Posterior vena cava (tissue), 2 donors: Measurements from ENCODE around the gene GNB1L. TPM values are rescaled to one million over a fixed set of nuclear protein-coding genes. Genes with fewer than 3 reads are reported as not detected.
A peak's percentile ranks its signal among the peaks of the same experiment; 100 is the strongest.

Experiments
- DNase-seq: peaks from one replicate; pipeline ENCODE4 v3.0.0-alpha.2; 2020; ENCODE audit warnings: low spot score
- intact Hi-C, 2 donors: fragments of 100-400 bp; cut with DNase I; formaldehyde crosslinking; loops; one replicate each; pipeline versions ENCODE4 v1.14.1 to v1.14.2; 2022 to 2023
- total RNA-seq, 2 donors: library from RNA; stranded (reverse); fragmentation: NEBNext Ultra II Directional; extraction: Animal tissue kit (Norgen Biotek cat#: 25700); gene quantifications; one replicate each; pipeline ENCODE4 v1.2.1, GENCODE V29; 2021
- donor health status: DM: yes; HTN: yes; CAD: no.
- donor health status: DM: yes; HTN: yes; CAD: no.

GNB1L gene
- total RNA-seq, 2 donors from 2014 or later: 3.6 to 3.9 TPM

- intact Hi-C loops: no loop called here
- DNase-seq: peak; percentile 70
These were observed 47.3 kb downstream of the GNB1L start for GRCh38 chr22:19807161-19807913.

- intact Hi-C loops: no loop called here
- peak; percentile 76 for DNase-seq
These were observed 48.2 kb downstream of the GNB1L start for GRCh38 chr22:19806213-19807160.

- intact Hi-C loops: no loop called here
- DNase-seq: peak; percentile 68
These were observed 48.9 kb downstream of the GNB1L start for GRCh38 chr22:19805821-19806212.

DNA sequence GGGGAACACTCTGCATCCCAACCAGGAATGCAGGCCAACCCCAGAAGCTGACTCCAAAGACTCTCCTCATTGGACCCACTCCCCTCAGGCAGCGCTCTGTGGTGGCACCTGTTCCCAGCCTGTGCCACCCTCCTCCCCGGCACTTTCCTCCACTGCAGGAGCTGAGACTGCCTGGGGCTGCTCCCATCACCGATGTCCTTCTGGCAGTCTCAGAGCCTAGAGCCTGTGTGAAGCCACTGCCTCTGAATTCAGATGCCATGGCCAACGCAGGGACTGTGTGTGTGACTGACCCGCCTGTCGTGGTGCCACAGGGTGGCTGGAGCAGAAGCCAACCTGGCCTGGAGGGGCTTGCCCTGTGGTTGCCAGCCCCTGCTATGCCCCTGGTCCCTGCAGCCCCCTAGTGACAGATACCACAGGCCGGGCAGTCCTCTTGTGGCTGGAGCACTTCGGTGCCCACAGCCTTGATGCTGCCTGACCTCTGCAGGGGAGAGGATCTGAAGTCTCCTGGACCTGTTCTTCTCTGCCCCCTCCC, 50.9 kb downstream of the GNB1L start:
- intact Hi-C loops: no loop called here
- DNase-seq: peak; percentile 68

DNA sequence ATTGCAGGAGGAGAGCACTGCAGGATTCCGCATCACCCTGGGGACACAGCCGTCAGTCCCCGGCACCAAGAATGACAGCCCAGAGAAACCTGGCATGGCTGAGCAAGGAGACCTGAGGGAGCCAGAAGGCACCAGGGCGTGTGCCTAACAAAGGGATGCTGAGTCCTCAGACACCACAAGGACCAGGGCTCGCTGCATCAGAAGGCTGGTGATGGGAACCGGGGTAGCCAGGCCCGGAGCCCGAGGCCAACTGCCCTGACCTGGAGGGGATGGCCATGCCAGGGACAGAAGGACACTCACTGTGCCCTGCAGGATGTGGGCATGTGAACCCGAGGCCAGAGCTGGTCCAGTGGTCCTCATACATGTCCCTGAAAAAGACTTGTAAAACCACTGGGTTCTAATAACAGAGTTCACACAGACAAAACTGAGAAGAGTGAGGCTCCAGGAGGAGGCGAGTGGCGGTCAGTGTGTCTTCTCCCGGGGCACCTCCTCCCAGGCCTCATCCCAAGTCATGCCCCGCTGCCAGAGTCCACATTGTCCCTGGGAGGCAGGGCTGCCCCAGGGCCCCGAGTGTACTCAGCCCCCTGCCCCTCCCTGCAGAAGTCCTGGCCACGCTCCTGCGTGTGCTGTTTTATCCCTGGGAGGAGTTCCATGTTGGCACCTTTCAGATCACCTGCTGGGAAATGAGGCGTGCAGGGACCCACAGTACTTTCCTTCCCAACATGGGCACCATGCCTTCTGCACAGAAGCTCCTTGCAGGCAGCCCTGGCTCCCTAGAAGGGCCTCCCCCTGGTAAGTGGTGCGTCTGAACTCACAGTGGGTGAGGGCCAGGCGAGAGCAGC, 51.6 kb downstream of the GNB1L start:
- peak; percentile 72 for DNase-seq
- intact Hi-C loops: no loop called here

DNA sequence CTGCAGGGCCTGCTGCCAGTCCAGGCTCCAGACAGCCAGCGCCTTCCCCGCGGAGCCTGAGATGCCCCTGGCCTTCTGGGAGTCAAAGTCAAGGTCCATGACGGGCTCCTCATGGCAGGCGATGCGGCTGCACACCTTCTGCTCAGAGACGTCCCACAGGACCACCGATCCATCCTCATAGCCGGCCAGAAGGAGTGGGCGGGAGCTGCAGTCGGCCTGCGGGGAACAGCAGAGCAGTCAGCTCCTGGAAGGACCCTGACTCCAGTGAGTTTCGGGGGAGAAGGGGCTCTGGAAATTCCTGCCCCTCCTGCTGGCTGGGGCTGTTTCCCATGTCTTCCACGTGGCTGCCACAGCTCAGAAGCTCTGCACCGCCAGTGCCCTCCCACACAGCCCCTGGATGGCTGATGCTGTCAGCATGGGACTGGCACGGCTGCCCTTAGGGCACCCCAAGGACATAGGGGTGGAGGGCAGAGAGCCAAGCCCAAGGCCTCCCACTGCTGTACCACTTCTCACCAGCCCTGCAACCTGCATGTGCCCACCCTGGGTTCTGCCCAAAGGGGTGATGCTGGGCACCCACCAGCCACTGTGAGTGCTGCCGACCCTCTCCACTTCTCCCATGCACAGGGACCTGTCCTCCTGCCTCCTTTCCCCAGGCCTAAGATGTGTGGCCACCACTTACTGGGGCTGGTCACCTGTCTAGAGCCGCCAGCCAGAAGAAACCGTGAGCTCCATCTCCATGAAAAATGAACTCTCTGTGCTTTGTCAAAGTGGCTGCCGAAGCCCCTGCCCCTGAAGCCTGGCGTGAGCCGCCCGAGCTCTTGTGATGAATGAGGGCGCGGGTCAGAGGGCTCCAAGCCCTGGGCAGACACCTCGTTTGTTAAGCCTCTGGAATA, 52.4 kb downstream of the GNB1L start:
- DNase-seq: peak; percentile 75
- intact Hi-C loops: no loop called here

GRCh38 chr22:19801340-19802000, 53.2 kb downstream of the GNB1L start:
- intact Hi-C loops: no loop called here
- DNase-seq: peak; percentile 56

DNA sequence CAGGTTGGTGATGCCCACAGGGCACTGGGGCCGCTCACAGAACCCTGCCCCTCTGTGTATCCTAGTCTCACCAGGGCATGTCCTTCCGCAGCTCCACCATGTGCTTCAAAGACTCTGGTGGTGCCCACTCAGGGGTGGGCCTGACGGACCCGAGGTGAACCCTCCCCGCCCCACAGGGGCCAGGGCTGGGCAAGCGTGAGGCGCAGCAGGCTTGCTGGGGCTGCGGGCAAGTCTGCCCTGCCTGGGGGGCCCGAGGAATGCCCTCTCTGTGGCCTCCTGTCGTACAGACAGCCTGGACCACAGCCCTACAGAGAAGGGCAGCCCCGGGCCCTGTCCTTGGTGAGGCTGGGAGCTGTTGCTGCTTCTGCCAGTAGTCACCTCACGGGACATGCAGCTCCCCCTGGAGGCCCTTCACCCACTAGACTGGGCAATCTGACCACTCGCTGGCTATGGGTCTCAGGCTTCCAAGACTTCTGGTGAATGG, 53.9 kb downstream of the GNB1L start:
- DNase-seq: no peak
- intact Hi-C loops: no loop called here

- intact Hi-C loops: no loop called here
- no peak for DNase-seq
These were observed 54.4 kb downstream of the GNB1L start for GRCh38 chr22:19800306-19800705.

- peak; percentile 88 for DNase-seq
- intact Hi-C loops: no loop called here
These were observed 55.1 kb downstream of the GNB1L start for GRCh38 chr22:19799322-19800190.

DNA sequence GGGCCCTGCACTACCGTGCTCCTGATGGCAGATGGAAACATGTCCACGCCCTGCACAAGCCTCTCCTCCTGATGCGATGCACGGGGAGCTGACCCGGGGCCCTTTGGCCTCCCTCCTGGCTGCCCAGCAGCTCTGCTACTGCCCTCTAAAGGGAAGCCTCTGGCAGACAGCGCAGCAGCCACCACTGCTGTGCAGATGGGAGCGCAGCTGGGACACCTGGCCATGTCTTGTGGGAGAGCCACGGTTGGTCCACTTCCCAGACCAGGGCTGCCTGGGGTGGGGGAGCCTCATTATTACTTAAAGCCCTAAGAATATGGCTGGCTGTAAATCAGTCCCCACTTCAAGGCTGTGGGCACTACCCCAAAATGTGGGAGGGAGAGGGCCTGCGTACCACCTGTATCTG, 55.8 kb downstream of the GNB1L start:
- intact Hi-C loops: no loop called here
- DNase-seq: no peak

DNA sequence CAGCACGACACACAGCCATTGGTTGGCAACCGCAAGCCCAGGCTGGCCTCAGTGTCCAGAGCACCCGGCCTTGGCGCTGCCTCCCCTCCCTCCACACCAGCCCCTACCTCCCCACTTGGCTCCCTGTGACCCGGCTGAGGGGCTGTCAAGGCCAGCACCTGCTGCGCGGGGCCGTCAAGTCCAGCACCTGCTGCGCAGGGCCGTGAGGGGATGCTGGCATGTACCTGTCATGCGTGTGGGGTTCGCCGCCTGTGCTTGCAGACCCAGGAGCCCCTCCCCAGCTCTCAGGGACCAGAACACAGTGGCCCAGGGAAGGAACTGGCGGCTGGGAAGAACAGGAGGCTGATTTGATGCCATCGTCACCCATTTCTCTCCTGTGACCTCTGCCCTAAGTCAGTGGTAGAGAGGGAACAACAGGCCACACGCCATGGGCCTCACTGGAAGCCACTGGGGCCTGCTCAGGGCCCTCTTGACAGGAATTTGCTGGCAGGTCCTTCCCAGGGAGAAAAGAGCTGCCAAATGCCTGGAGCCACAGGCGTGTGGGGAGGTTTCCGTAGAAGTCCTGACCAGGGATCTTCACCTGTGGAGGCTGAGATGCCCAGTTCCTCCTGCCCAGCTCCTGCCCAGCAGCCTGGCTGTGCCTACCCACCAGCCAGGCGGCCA, 56.5 kb downstream of the GNB1L start:
- intact Hi-C loops: no loop called here
- no peak for DNase-seq

DNA sequence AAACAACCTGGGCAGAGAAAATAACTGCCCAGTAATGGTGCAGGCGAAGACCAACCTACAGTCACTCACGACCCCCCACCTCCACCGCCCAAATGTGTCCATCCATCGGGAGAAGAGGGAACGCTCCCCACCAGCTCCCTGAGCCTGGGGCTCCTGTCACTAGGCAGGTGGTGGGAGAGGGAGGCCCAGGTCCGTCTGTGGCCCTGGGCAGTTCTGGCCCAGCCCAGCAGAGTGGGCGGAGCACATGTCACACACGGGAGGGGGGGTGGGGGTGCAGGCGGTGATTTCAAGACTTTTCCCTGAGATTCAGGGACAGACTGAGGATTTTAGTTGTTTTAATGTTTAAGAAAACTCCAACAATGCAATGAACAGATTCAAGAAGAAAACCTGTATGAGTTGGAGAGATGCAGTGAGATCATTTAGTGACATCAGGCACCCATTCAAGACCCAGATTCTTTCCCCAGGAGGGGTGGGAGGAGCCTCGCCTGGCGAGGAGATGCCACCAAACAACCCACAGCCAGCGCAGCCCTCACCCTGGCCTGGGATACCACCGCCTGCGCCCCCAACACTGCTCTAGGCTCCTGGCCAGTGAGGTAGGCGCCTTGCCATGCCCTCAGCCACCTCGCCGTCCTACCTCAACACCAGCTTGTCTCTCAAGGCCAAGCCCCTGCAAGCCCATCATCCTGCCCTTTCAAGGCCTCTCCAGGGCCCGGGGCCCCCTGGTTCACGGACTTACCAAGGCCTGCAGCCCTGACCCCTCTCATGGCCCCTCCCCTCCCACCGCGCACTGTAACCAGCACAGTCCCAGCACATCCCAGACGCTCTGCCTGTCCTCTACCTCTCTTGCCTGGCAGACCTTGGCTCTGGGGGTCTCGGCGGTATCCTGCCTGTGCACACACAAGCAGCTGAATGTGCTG, 57.3 kb downstream of the GNB1L start:
- no peak for DNase-seq
- intact Hi-C loops: no loop called here

DNA sequence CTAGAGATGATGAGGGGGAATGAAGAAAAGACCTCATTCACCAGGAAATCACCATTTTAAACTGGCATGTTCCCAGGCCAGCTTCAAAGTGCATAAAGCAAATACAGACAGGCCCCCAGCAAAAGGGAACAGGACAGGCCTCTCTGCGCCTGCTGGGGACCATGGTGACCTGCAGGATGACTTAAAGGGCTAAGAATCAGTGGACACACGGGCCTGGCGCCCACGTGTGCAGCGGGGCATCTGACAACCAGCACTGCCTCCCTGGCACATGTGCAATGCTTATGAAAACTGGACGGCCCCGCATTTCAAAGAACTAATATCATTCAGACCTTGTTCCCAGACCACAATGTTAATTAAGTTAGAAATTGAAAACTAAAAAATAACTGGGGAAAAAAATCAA, 58.5 kb downstream of the GNB1L start:
- no peak for DNase-seq
- intact Hi-C loops: no loop called here

GRCh38 chr22:19795617-19796008, 59.1 kb downstream of the GNB1L start:
- no peak for DNase-seq
- intact Hi-C loops: no loop called here
